GM06990 (cell line): ENCODE results near the gene MTA3.
A peak's percentile ranks its signal among the peaks of the same experiment; 100 is the strongest.

Experiments used
- DNase-seq: peaks from one replicate; pipeline ENCODE4 v3.0.0-alpha.2; 2011; ENCODE audit not compliant: insufficient read length; ENCODE audit errors: extremely low read depth
- H3K27me3 ChIP-seq: replicated peaks from 2 replicates; pipeline ENCODE4 v1.6.0; 2011; ENCODE audit warnings: low read length; ENCODE audit not compliant: control insufficient read depth, insufficient read depth
- H3K36me3 ChIP-seq: 2 replicates; pipeline ENCODE4 v1.5.1; 2011; ENCODE audit warnings: low read length; ENCODE audit not compliant: control insufficient read depth, insufficient read depth
- H3K4me3 ChIP-seq: replicated peaks from 2 replicates; pipeline ENCODE4 v1.5.1; 2011; ENCODE audit warnings: low read depth, mild to moderate bottlenecking, control low read depth, low read length
- TF ChIP-seq, protein P1 (sequence below): IDR thresholded peaks from 2 replicates; pipeline ENCODE4 v1.5.1; 2011; ENCODE audit warnings: low read length, control low read depth, mild to moderate bottlenecking, inconsistent platforms; ENCODE audit not compliant: insufficient read depth, poor library complexity, severe bottlenecking

MTA3 gene

DNA sequence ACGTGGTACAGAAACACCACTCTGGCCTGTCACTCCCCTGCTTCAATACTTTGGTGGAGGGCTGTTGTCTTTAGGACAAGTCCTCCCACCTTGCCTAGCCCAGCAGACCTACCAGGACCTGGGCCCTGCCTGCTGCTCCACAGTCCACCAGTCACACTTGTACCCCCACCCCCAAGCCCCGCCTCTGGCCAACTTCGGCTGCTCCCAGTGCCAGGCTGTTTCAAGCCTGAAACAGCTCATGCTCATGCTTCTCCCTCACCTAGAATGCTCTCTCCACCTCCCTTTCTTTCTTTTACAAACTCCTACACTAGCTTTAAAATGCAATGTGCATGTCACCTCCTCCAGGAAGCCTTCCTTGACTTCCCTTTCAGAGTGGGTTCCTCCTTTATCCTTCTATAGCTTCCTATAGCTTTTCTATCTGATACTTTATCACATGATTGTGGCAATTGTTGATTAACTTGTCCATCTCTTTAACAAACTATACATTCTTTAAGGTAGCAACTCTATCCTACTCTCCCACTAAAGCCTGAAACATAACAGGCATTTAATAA is 200.3 kb downstream of the MTA3 start:
- DNase-seq: no peak
- Histone ChIP-seq H3K4me3 (no peak overlapping the region), H3K27me3 (no peaks in the 10 kb centered on the region), H3K36me3 (peaks cover 10% of the 10 kb centered on the region)
- TF ChIP-seq, protein P1, sequence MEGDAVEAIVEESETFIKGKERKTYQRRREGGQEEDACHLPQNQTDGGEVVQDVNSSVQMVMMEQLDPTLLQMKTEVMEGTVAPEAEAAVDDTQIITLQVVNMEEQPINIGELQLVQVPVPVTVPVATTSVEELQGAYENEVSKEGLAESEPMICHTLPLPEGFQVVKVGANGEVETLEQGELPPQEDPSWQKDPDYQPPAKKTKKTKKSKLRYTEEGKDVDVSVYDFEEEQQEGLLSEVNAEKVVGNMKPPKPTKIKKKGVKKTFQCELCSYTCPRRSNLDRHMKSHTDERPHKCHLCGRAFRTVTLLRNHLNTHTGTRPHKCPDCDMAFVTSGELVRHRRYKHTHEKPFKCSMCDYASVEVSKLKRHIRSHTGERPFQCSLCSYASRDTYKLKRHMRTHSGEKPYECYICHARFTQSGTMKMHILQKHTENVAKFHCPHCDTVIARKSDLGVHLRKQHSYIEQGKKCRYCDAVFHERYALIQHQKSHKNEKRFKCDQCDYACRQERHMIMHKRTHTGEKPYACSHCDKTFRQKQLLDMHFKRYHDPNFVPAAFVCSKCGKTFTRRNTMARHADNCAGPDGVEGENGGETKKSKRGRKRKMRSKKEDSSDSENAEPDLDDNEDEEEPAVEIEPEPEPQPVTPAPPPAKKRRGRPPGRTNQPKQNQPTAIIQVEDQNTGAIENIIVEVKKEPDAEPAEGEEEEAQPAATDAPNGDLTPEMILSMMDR: no peak

- no peak for DNase-seq
- Histone ChIP-seq H3K27me3 (no peaks in the 10 kb centered on the region), H3K4me3 (no peak overlapping the region), H3K36me3 (peaks cover 10% of the 10 kb centered on the region)
- TF ChIP-seq, protein P1: no peak
Observed at GRCh38 chr2:42769583-42770287, 201.3 kb downstream of the MTA3 start.

DNA sequence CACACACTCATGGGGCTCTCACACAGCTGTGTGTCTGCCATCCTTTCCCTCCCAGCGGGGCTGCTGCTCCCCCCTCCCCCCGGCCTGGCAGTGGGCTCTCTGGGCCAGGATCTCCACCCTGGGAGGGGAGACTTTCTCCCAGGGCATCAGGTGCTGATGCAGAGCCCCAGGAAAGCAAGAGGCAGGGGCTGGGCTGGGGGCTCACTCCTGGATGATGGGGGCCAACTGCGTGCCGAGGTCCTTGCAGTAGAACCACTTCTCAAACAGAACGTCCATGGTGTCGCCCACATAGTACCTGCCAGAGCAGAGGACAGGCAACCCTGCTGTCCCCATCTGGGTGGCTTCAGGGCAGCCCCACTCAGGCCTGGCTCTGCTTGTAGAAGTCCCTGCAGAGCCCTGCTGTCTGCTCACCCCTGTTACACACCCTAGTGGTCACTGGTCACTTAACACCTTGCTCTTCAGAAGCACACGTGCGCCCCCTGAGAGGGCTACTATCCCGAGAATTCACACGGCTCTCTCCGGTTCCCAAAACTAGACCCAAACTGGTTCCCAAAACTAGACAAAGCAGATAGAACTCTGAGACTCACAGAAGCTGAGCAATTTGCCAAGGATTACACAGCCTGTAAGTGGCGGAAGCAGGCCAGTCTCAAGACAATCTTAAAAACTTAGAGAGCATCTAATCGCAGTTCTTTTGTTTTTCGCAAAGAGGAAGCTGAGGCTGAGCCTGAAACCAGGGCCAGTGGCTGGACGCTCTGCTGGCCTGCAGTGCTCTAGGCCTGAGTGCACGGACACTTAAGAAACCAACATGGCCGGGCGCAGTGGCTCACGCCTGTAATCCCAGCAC is 202.1 kb downstream of the MTA3 start:
- TF ChIP-seq, protein P1: peak; percentile 58
- Histone ChIP-seq H3K27me3 (no peaks in the 10 kb centered on the region), H3K36me3 (peaks cover 10% of the 10 kb centered on the region), H3K4me3 (no peak overlapping the region)
- no peak for DNase-seq

GRCh38 chr2:42771546-42772153 is 203.2 kb downstream of the MTA3 start:
- Histone ChIP-seq H3K36me3 (peaks cover 10% of the 10 kb centered on the region), H3K27me3 (no peaks in the 10 kb centered on the region), H3K4me3 (no peak overlapping the region)
- DNase-seq: no peak
- TF ChIP-seq, protein P1: no peak

DNA sequence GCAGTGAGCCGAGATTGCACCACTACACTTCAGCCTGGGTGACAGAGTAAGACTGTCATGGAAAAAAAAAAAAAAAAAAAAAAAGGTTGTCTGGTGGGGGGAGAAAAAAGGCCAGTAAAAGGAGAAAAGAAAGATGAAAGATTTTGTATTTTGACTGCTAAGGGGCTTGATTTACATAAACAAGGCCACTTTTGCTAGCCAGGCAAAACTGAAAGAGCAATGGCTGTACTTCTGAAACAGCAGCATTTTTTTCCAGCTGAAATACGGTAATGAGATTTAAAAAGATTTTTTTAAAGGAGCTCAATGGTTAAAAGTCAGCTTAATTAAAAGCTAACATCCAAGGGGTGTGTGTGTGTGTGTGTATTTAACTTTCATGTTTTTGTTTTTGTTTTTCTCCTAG is 206.8 kb downstream of the MTA3 start:
- H3K36me3 ChIP-seq: peaks cover 3% of the 10 kb centered on the region
- TF ChIP-seq, protein P1: no peak

More for the DNA sequence above, 206.8 kb downstream of the MTA3 start:
- Histone ChIP-seq H3K27me3 (no peaks in the 10 kb centered on the region), H3K4me3 (no peak overlapping the region)
- DNase-seq: no peak
